Measurements from ENCODE around the gene TMSB4X.

Gene TMSB4X

DNA sequence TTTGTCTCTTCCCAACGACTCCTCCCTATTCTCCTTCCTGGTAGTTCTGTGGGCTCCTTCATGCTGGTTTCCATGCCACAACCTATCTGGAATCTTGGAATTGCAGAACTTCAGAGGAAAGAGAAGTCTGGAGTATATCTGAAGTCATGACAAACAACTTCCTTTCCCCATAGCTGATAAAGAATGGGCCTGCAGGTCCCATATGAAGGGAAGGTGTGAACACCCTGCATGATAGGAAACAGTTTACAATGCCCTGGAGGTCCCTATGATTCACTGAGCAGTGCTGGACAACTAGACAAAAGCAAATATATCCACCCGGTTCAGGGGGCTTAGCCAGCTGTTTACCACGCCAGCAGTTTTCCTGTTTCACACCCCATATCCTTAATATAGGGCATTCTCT is 50.1 kb downstream of the TMSB4X start:
- DNase-seq (ENCODE audit: low read depth): no peak
